ENCODE data around the gene PRSS23.

DNA sequence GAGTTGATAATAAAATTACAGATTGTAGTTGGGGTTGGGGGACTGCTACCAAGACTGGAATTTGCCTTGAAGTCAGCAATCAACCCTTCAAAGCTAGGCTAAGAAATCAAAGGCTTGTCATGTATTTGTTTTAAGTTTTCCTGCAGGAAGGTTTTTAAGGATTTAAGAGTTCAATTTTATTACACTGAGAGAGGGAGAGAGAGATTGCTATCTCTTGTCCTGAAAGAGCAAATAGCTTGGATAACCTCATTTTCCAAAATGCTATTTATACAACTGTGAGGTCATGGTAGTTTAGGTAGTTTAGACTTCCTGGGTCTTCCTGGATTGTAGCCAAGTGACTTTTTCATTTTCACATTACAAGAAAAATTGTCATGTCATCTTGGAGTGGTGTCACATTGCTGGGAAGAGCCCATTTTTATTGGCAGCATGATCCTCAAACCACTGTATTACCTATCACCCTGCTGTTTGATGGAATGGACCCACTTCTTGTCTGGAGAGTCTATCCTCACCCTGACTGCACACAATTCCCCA, 10.1 kb upstream of the PRSS23 start:
- TF ChIP-seq, protein P1, sequence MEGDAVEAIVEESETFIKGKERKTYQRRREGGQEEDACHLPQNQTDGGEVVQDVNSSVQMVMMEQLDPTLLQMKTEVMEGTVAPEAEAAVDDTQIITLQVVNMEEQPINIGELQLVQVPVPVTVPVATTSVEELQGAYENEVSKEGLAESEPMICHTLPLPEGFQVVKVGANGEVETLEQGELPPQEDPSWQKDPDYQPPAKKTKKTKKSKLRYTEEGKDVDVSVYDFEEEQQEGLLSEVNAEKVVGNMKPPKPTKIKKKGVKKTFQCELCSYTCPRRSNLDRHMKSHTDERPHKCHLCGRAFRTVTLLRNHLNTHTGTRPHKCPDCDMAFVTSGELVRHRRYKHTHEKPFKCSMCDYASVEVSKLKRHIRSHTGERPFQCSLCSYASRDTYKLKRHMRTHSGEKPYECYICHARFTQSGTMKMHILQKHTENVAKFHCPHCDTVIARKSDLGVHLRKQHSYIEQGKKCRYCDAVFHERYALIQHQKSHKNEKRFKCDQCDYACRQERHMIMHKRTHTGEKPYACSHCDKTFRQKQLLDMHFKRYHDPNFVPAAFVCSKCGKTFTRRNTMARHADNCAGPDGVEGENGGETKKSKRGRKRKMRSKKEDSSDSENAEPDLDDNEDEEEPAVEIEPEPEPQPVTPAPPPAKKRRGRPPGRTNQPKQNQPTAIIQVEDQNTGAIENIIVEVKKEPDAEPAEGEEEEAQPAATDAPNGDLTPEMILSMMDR (IDR thresholded peaks at IDR 0.05), result no peak
- TF ChIP-seq POLR2AphosphoS5 (IDR thresholded peaks at IDR 0.05), result no peak

Data from esophagus muscularis mucosa (tissue), 3 donors.